ENCODE results near the gene TFIP11. TPM values are rescaled to one million over a fixed set of nuclear protein-coding genes. Genes with fewer than 3 reads are reported as not detected.
"Not testable (repeated sequence)": the region's sequence is repeated elsewhere in the genome, so short reads cannot be mapped to it uniquely, and the experiment has no call there.

TFIP11 gene
- polyA plus RNA-seq, 4 donors, result 30.7 to 47.0 (median 41.9) TPM

- DNase-seq (ENCODE audit: low read depth in 4 of 4, low spot score in 3 of 4), result no peak
Observed at GRCh38 chr22:26542831-26543230, 30.6 kb upstream of the TFIP11 start.

GRCh38 chr22:26541167-26541819, 29.0 kb upstream of the TFIP11 start:
- DNase-seq (ENCODE audit: low read depth in 4 of 4, low spot score in 3 of 4), result no peak

- DNase-seq (ENCODE audit: low read depth in 4 of 4, low spot score in 3 of 4), result no peak
Observed at GRCh38 chr22:26540119-26540518, 27.8 kb upstream of the TFIP11 start.

GRCh38 chr22:26536762-26537134, 24.5 kb upstream of the TFIP11 start:
- no peak for DNase-seq (ENCODE audit: low read depth in 4 of 4, low spot score in 3 of 4)

- DNase-seq (ENCODE audit: low read depth in 4 of 4, low spot score in 3 of 4), result no peak
Observed at GRCh38 chr22:26536056-26536761, 23.9 kb upstream of the TFIP11 start.

GRCh38 chr22:26535603-26535908, 23.3 kb upstream of the TFIP11 start:
- DNase-seq (ENCODE audit: low read depth in 4 of 4, low spot score in 3 of 4), result no peak

GRCh38 chr22:26534874-26535602, 22.8 kb upstream of the TFIP11 start:
- no peak for DNase-seq (ENCODE audit: low read depth in 4 of 4, low spot score in 3 of 4)

GRCh38 chr22:26534171-26534855, 22.0 kb upstream of the TFIP11 start:
- no peak for DNase-seq (ENCODE audit: low read depth in 4 of 4, low spot score in 3 of 4)

GRCh38 chr22:26529345-26529744, 17.1 kb upstream of the TFIP11 start:
- no peak for DNase-seq (ENCODE audit: low read depth in 4 of 4, low spot score in 3 of 4)

- DNase-seq (ENCODE audit: low read depth in 4 of 4, low spot score in 3 of 4), result not testable (repeated sequence)
Observed at GRCh38 chr22:26528518-26528917, 16.2 kb upstream of the TFIP11 start.

- no peak for DNase-seq (ENCODE audit: low read depth in 4 of 4, low spot score in 3 of 4)
Observed at GRCh38 chr22:26527574-26528465, 15.5 kb upstream of the TFIP11 start.

- DNase-seq (ENCODE audit: low read depth in 4 of 4, low spot score in 3 of 4), result no peak
Observed at GRCh38 chr22:26527167-26527566, 14.9 kb upstream of the TFIP11 start.

GRCh38 chr22:26525946-26526564, 13.8 kb upstream of the TFIP11 start:
- DNase-seq (ENCODE audit: low read depth in 4 of 4, low spot score in 3 of 4), result no peak

- no peak for DNase-seq (ENCODE audit: low read depth in 4 of 4, low spot score in 3 of 4)
Observed at GRCh38 chr22:26524870-26525269, 12.6 kb upstream of the TFIP11 start.

GRCh38 chr22:26522592-26522991, 10.3 kb upstream of the TFIP11 start:
- DNase-seq (ENCODE audit: low read depth in 4 of 4, low spot score in 3 of 4), result no peak

- DNase-seq (ENCODE audit: low read depth in 4 of 4, low spot score in 3 of 4), result no peak
Observed at GRCh38 chr22:26522012-26522411, 9.7 kb upstream of the TFIP11 start.

GRCh38 chr22:26517429-26517828, 5.2 kb upstream of the TFIP11 start:
- no peak for DNase-seq (ENCODE audit: low read depth in 4 of 4, low spot score in 3 of 4)

GRCh38 chr22:26516503-26516902, 4.2 kb upstream of the TFIP11 start:
- DNase-seq (ENCODE audit: low read depth in 4 of 4, low spot score in 3 of 4), result no peak

GRCh38 chr22:26515931-26516330, 3.7 kb upstream of the TFIP11 start:
- DNase-seq (ENCODE audit: low read depth in 4 of 4, low spot score in 3 of 4), result no peak
